ENCODE measurements around the gene DHH. TPM values are rescaled to one million over a fixed set of nuclear protein-coding genes. Genes with fewer than 3 reads are reported as not detected.

DHH gene
- polyA plus RNA-seq, 1 of the 3 experiments (the other 2 are of a cell fraction), result 0.13 TPM

GRCh38 chr12:49105504-49106084, 11.0 kb upstream of the DHH start:
- H3K9me2 ChIP-seq, result no peaks in the 10 kb centered on the region
- no peak overlapping the region for H2AFZ ChIP-seq (ENCODE audit: low read depth)
- H3K4me2 ChIP-seq, result no peak overlapping the region
- H4K20me1 ChIP-seq (ENCODE audit: insufficient read depth), result peaks cover 43% of the 10 kb centered on the region; the same call in 1 of the 2 replicates
- peaks cover 29 to 58% of the 10 kb centered on the region in 2 experiments for H3K36me3 ChIP-seq (replicated peaks in 1 of 2; ENCODE audit: control insufficient read depth in 1 of 2, insufficient read depth in 2 of 2, low read length in 1 of 2)
- H3K9me3 ChIP-seq, result no peaks in the 10 kb centered on the region
- no peak overlapping the region for H3K4me3 ChIP-seq (ENCODE audit: low read depth in 2 of 2, low read length in 1 of 2)
- peaks cover 42% of the 10 kb centered on the region for H3K79me2 ChIP-seq (ENCODE audit: insufficient read depth)
- 79% methylated on average over 8 of the region's 9 CpGs for WGBS (ENCODE audit: low lambda C conversion rate)
- CTCF ChIA-PET, result interaction anchor here (1.0 to 25.0 kb wide), 9 partner anchors 7 to 226 kb away, joined by 3 to 315 read pairs (median 10); partner anchors contain the start of genes DHH, RHEBL1 and TUBA1B
- POLR2A ChIA-PET, result interaction anchor here (0.9 to 2.0 kb wide), 2 partner anchors 11 to 14 kb away, joined by 3 to 9 read pairs; partner anchors contain the start of gene DHH
- no peaks in the 10 kb centered on the region for H3F3A ChIP-seq (replicated peaks; ENCODE audit: insufficient read depth)
- H3K4me1 ChIP-seq (ENCODE audit: control insufficient read depth in 1 of 2, insufficient read depth in 2 of 2, low read depth in 1 of 2, low read length in 1 of 2), result peaks cover 0 to 12% of the 10 kb centered on the region in 2 experiments; a peak in 1 of 4 replicates
- no peak overlapping the region for H3K27ac ChIP-seq (ENCODE audit: low read depth in 2 of 2, low read length in 1 of 2)
- H3K9ac ChIP-seq, result no peak overlapping the region
- DNase-seq, result no peak
- TF ChIP-seq FOXM1 (IDR thresholded peaks at IDR 0.05; ENCODE audit: low read depth) (no peak), RAD21 (IDR thresholded peaks at IDR 0.05; ENCODE audit: low read length) (no peak), TEAD4 (IDR thresholded peaks at IDR 0.05; ENCODE audit: borderline replicate concordance, insufficient read depth) (no peak), GABPA (IDR thresholded peaks at IDR 0.05; ENCODE audit: low read depth) (no peak), SIN3A (IDR thresholded peaks at IDR 0.05; ENCODE audit: borderline replicate concordance, low read depth, low read length) (no peak), MXI1 (IDR thresholded peaks at IDR 0.05; ENCODE audit: low read depth, low read length) (no peak), EP300 (IDR thresholded peaks at IDR 0.05; ENCODE audit: borderline replicate concordance in 1 of 2, low read depth in 1 of 2, low read length in 1 of 2) (no peak), RXRA (IDR thresholded peaks at IDR 0.05; ENCODE audit: borderline replicate concordance, low read depth) (no peak), FOSL2 (IDR thresholded peaks at IDR 0.05; ENCODE audit: borderline replicate concordance, low read depth) (no peak), REST (IDR thresholded peaks at IDR 0.05; ENCODE audit: low read depth, low read length) (no peak), NFIC (IDR thresholded peaks at IDR 0.05; ENCODE audit: borderline replicate concordance) (no peak), ELF1 (IDR thresholded peaks at IDR 0.05) (no peak), GATA2 (CRISPR knock-in tag; IDR thresholded peaks at IDR 0.05) (no peak), TCF12 (IDR thresholded peaks at IDR 0.05) (no peak), EZH2phosphoT487 (IDR thresholded peaks at IDR 0.05; ENCODE audit: borderline replicate concordance, low read depth) (no peak)
- no peaks in the 10 kb centered on the region for H3K27me3 ChIP-seq (ENCODE audit: insufficient read depth)

Measured in SK-N-SH (cell line).